Loucy (cell line): ENCODE data around the gene MED13.

Experiments used
- H2AFZ ChIP-seq: fragments of 200-600 bp; sonication (generic); 2 replicates; pipeline ENCODE4 v1.6.0; 2016; ENCODE audit warnings: antibody characterized with exemption, mild to moderate bottlenecking, low read length, moderate library complexity
- H3F3A ChIP-seq: fragments of 200-600 bp; 2 replicates; pipeline ENCODE4 v1.6.0; 2016; ENCODE audit warnings: antibody characterized with exemption, low read depth, mild to moderate bottlenecking
- H3K27me3 ChIP-seq: fragments of 200-600 bp; sonication (generic); 2 replicates; pipeline ENCODE4 v1.6.1; 2014; ENCODE audit warnings: low read length, mild to moderate bottlenecking; ENCODE audit not compliant: insufficient read depth, poor library complexity, severe bottlenecking
- H3K36me3 ChIP-seq: fragments of 200-600 bp; sonication (generic); 2 replicates; pipeline ENCODE4 v1.6.1; 2016; ENCODE audit warnings: low read length; ENCODE audit not compliant: insufficient read depth
- H3K4me1 ChIP-seq: fragments of 200-600 bp; sonication (generic); 2 replicates; pipeline ENCODE4 v1.5.1; 2014; ENCODE audit warnings: low read length, mild to moderate bottlenecking; ENCODE audit not compliant: insufficient read depth, poor library complexity, severe bottlenecking
- H3K4me2 ChIP-seq: fragments of 200-600 bp; sonication (generic); 2 replicates; pipeline ENCODE4 v1.6.0; 2014; ENCODE audit warnings: antibody characterized with exemption, low read length, low read depth, mild to moderate bottlenecking; ENCODE audit not compliant: poor library complexity, severe bottlenecking
- H3K4me3 ChIP-seq: fragments of 200-600 bp; sonication (generic); 2 replicates; pipeline ENCODE4 v1.5.1; 2014; ENCODE audit warnings: low read length, mild to moderate bottlenecking, mixed read lengths; ENCODE audit not compliant: poor library complexity, severe bottlenecking
- H3K79me2 ChIP-seq: fragments of 200-600 bp; sonication (generic); 2 replicates; pipeline ENCODE4 v1.6.1; 2014; ENCODE audit warnings: low read length; ENCODE audit not compliant: insufficient read depth
- H3K9ac ChIP-seq: fragments of 200-600 bp; sonication (generic); 2 replicates; pipeline ENCODE4 v1.6.0; 2014; ENCODE audit warnings: mild to moderate bottlenecking, low read depth, low read length, moderate library complexity; ENCODE audit not compliant: poor library complexity, severe bottlenecking
- H3K9me2 ChIP-seq: fragments of 200-600 bp; sonication (generic); replicated peaks from 2 replicates; pipeline ENCODE4 v1.6.1; 2016; ENCODE audit warnings: low read depth, low read length, mixed read lengths
- H3K9me3 ChIP-seq: fragments of 200-600 bp; sonication (generic); 2 replicates; pipeline ENCODE4 v1.6.1; 2014; ENCODE audit warnings: mild to moderate bottlenecking, antibody characterized with exemption, low read length, low read depth; ENCODE audit not compliant: insufficient read depth
- H4K20me1 ChIP-seq: fragments of 200-600 bp; sonication (generic); 2 replicates; pipeline ENCODE4 v1.6.0; 2014; ENCODE audit warnings: antibody characterized with exemption, low read length, mild to moderate bottlenecking; ENCODE audit not compliant: insufficient read depth, poor library complexity, severe bottlenecking
- EZH2phosphoT487 ChIP-seq: fragments of 200-600 bp; IDR thresholded peaks from 2 replicates; pipeline ENCODE4 v1.6.1; 2018; ENCODE audit warnings: antibody characterized with exemption, mild to moderate bottlenecking, moderate library complexity, borderline replicate concordance
- TF ChIP-seq, protein P1 (sequence below): fragments of 200-600 bp; sonication (generic); conservative IDR thresholded peaks from 2 replicates; pipeline ENCODE4 v1.5.1; 2014; ENCODE audit warnings: mild to moderate bottlenecking, antibody characterized with exemption, low read length

MED13 gene

DNA sequence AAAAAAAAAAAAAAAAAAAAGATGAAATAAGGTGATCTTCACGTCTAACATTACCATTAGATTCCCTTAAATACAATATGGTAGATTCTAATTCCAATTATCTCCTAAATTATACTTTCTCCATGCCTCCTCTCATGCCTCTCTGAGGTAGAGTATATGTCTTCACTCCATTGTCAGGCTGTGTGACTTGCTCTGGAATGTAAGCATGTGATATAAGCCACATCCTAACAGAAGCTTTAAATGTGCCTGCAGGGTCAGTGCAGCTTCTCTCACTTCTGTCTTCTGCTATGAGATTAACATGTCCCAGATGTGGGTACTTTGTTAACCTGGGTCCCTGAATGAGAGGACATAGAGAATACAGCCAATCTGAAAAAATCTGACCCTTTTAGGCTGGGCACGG lies 32.6 kb downstream of the MED13 start:
- no peak for TF ChIP-seq EZH2phosphoT487
- TF ChIP-seq, protein P1, sequence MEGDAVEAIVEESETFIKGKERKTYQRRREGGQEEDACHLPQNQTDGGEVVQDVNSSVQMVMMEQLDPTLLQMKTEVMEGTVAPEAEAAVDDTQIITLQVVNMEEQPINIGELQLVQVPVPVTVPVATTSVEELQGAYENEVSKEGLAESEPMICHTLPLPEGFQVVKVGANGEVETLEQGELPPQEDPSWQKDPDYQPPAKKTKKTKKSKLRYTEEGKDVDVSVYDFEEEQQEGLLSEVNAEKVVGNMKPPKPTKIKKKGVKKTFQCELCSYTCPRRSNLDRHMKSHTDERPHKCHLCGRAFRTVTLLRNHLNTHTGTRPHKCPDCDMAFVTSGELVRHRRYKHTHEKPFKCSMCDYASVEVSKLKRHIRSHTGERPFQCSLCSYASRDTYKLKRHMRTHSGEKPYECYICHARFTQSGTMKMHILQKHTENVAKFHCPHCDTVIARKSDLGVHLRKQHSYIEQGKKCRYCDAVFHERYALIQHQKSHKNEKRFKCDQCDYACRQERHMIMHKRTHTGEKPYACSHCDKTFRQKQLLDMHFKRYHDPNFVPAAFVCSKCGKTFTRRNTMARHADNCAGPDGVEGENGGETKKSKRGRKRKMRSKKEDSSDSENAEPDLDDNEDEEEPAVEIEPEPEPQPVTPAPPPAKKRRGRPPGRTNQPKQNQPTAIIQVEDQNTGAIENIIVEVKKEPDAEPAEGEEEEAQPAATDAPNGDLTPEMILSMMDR: no peak

DNA sequence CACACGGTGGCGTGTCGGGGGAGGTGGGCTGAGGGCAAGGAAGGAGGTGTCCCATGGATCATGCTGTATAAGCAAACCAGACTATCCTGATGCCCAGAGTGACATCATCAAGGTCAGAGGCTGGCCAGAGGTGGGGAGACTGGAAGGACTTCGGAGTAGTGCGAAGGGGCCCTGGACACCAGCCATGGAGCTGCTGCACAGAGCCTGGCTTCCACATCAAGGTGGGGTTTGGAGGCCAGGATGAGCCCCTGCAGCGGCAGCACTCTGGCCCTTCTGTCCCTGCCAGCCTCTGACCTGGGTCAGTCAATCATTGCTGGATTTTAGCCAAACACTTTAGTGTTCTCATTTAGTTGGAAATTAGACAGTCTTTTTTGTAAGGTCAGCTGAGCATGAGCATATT lies 34.8 kb downstream of the MED13 start:
- peaks cover 32% of the 10 kb centered on the region for H3K79me2 ChIP-seq
- H3K27me3 ChIP-seq: no peaks in the 10 kb centered on the region
- H3K4me3 ChIP-seq: no peak overlapping the region
- H3K36me3 ChIP-seq: peaks cover 95% of the 10 kb centered on the region
- no peak overlapping the region for H3K9ac ChIP-seq
- H3K4me1 ChIP-seq: no peaks in the 10 kb centered on the region
- H3F3A ChIP-seq: no peaks in the 10 kb centered on the region
- no peaks in the 10 kb centered on the region for H3K9me2 ChIP-seq
- H3K9me3 ChIP-seq: no peaks in the 10 kb centered on the region
- TF ChIP-seq, protein P1: no peak
- no peak for TF ChIP-seq EZH2phosphoT487
- peaks cover 14% of the 10 kb centered on the region for H4K20me1 ChIP-seq
- H2AFZ ChIP-seq: no peak overlapping the region
- no peak overlapping the region for H3K4me2 ChIP-seq

More for the DNA sequence above, 32.6 kb downstream of the MED13 start:
- no peak overlapping the region for H2AFZ ChIP-seq
- H3K9me2 ChIP-seq: no peaks in the 10 kb centered on the region
- no peaks in the 10 kb centered on the region for H3K4me1 ChIP-seq
- H3K4me2 ChIP-seq: no peak overlapping the region
- no peaks in the 10 kb centered on the region for H3K27me3 ChIP-seq
- H3K9ac ChIP-seq: no peak overlapping the region
- H3K4me3 ChIP-seq: no peak overlapping the region
- H3K36me3 ChIP-seq: peaks cover 86% of the 10 kb centered on the region
- H3K9me3 ChIP-seq: no peaks in the 10 kb centered on the region
- H3K79me2 ChIP-seq: peaks cover 35% of the 10 kb centered on the region
- H4K20me1 ChIP-seq: peaks cover 21% of the 10 kb centered on the region
- H3F3A ChIP-seq: no peaks in the 10 kb centered on the region

DNA sequence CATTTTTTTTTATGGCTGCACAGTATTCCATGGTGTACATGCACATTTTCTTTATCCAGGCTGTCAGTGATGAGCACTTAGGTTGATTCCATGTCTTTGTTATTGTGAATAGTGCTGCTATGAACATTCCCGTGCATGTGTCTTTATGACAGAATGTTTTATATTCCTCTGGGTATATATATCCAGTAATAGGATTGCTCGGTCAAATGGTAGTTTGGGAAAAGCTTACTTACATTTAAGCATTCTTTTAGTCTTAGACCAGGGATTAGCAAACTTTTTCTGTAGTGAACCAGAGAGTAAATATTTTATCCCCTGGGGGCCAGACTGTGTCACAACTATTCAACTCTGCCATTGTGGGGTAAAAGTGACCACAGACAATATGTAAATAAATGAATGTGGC lies 40.2 kb downstream of the MED13 start:
- Histone ChIP-seq H3K4me2 (no peak overlapping the region), H3K9ac (no peak overlapping the region), H2AFZ (no peak overlapping the region), H4K20me1 (peaks cover 15% of the 10 kb centered on the region), H3K4me1 (no peaks in the 10 kb centered on the region), H3K79me2 (peaks cover 15% of the 10 kb centered on the region), H3K9me2 (no peaks in the 10 kb centered on the region), H3F3A (no peaks in the 10 kb centered on the region), H3K4me3 (no peak overlapping the region), H3K9me3 (no peaks in the 10 kb centered on the region), H3K27me3 (no peaks in the 10 kb centered on the region), H3K36me3 (peaks cover 83% of the 10 kb centered on the region)
- TF ChIP-seq, protein P1: no peak
- no peak for TF ChIP-seq EZH2phosphoT487
